HL-60 (cell line): ENCODE data around the gene ATP8A2.

ENCODE experiments used
- CTCF ChIP-seq: IDR thresholded peaks from one replicate; pipeline ENCODE4 v1.5.1; 2011; ENCODE audit warnings: low read length, control low read depth, inconsistent platforms; ENCODE audit not compliant: insufficient read depth
- GABPA ChIP-seq: IDR thresholded peaks from 2 replicates; pipeline ENCODE4 v1.6.1; 2012; ENCODE audit warnings: low read depth
- REST ChIP-seq: IDR thresholded peaks from 2 replicates; pipeline ENCODE4 v1.6.1; 2012; ENCODE audit warnings: low read depth; ENCODE audit not compliant: insufficient replicate concordance

GRCh38 chr13:25836574-25837336 lies 465.0 kb downstream of the ATP8A2 start:
- no peak for TF ChIP-seq CTCF
- no peak for TF ChIP-seq GABPA
- TF ChIP-seq REST, result no peak
